ENCODE results near the gene SYNGAP1. TPM values are rescaled to one million over a fixed set of nuclear protein-coding genes. Genes with fewer than 3 reads are reported as not detected.
"Not testable (repeated sequence)": the region's sequence is repeated elsewhere in the genome, so short reads cannot be mapped to it uniquely, and the experiment has no call there.

Gene SYNGAP1
- total RNA-seq, 4 donors from 2014 or later: 13.5 to 30.4 (median 14.0) TPM

DNA sequence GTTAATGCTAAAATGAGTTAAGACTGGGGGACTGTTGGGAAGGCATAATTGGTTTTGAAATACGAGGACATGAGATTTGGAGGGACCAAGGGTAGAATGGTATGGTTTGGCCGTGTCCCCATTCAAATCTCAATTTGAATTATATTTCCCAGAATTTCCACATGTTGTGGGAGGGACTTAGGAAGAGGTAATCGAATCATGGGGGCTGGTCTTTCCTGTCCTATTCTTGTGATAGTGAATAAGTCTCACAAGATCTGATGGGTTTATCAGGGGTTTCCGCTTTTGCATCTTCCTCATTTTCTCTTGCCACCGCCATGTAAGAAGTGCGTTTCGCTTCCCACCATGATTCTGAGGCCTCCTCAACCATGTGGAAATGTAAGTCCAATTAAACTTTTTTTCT, 47.2 kb downstream of the SYNGAP1 start:
- no peaks in the 10 kb centered on the region for H3K36me3 ChIP-seq
- no peaks in the 10 kb centered on the region for H3K9me3 ChIP-seq
- H3K27me3 ChIP-seq: no peaks in the 10 kb centered on the region
- no peak overlapping the region for H3K4me3 ChIP-seq
- no peak overlapping the region for H3K27ac ChIP-seq
- DNase-seq (ENCODE audit: low spot score in 2 of 2): no peak
- no peaks in the 10 kb centered on the region for H3K4me1 ChIP-seq
- TF ChIP-seq CTCF (IDR thresholded peaks at IDR 0.05) (no peak), POLR2AphosphoS5 (IDR thresholded peaks at IDR 0.05) (no peak), EP300 (IDR thresholded peaks at IDR 0.05) (no peak), POLR2A (IDR thresholded peaks at IDR 0.05) (no peak)
- 81% methylated on average over 7 of the region's 7 CpGs for WGBS

DNA sequence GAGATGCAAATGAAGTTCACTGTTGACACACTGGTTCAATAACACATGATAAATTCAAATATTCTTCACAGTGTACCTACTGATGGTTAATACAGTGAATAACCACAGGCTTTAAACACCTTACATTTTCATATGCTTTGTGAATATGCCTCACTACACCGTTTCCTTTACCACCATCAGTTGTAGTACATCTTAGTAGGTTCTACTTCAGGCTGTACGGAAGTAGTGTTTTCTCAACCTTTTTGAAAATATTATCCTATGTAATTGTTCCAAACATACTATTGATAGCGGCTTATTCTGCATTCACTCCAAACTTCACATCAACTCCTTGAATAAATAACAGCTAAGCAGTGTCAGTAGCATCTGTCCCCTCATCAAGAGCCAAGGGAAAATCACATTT, 49.8 kb downstream of the SYNGAP1 start:
- no peak for DNase-seq (ENCODE audit: low spot score in 2 of 2)
- Histone ChIP-seq H3K27me3 (no peaks in the 10 kb centered on the region), H3K36me3 (no peaks in the 10 kb centered on the region), H3K27ac (no peak overlapping the region), H3K4me1 (no peaks in the 10 kb centered on the region), H3K4me3 (no peak overlapping the region), H3K9me3 (no peaks in the 10 kb centered on the region)
- no peak for TF ChIP-seq EP300 (IDR thresholded peaks at IDR 0.05)
- no peak for TF ChIP-seq POLR2A (IDR thresholded peaks at IDR 0.05)
- TF ChIP-seq POLR2AphosphoS5 (IDR thresholded peaks at IDR 0.05): no peak
- TF ChIP-seq CTCF (IDR thresholded peaks at IDR 0.05): no peak
- WGBS: 81% methylated on average over 3 of the region's 3 CpGs

DNA sequence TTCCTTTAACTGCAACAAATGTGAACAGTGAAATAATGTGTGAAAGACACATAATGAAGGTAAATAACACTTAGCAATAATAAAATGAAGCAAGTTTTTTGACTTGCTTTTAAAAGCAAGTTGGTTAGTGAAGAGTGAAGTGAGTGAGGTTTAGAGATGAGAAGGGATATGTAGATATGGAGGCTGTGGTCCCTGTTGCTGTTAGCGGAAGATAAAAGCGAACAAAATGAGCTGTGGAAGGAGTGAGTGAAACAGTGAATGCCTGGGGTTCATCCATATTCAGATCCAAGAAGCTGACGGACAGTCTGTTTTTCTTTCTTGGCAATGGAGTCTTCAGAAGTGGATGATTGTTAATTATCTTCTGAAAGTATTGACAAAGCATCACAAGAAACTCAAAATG, 58.0 kb downstream of the SYNGAP1 start:
- Histone ChIP-seq H3K4me1 (no peaks in the 10 kb centered on the region), H3K9me3 (no peaks in the 10 kb centered on the region), H3K4me3 (no peak overlapping the region), H3K36me3 (no peaks in the 10 kb centered on the region), H3K27ac (no peak overlapping the region), H3K27me3 (no peaks in the 10 kb centered on the region)
- TF ChIP-seq EP300 (IDR thresholded peaks at IDR 0.05) (no peak), CTCF (IDR thresholded peaks at IDR 0.05) (no peak), POLR2AphosphoS5 (IDR thresholded peaks at IDR 0.05) (no peak), POLR2A (IDR thresholded peaks at IDR 0.05) (no peak)
- WGBS: 84% methylated on average over 3 of the region's 3 CpGs
- DNase-seq (ENCODE audit: low spot score in 2 of 2): no peak

DNA sequence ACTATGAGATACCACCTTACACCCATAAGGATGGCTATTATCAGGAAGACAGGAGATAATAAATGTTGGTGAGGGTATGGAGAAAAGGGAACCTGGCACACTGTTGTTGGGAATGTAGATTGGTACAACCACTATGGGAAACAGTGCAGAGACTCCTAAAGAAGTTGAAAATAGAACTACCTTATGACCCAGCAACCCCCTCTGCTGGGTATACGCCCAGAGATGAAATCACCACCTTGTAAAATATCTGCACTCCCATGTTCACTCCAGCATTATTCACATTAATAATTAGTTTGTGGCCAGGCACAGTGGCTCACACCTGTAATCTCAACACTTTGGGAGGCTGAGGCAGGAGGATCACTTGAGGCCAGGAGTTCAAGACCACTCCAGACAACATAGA, 61.3 kb downstream of the SYNGAP1 start:
- H3K4me3 ChIP-seq: no peak overlapping the region
- no peaks in the 10 kb centered on the region for H3K4me1 ChIP-seq
- H3K27ac ChIP-seq: no peak overlapping the region
- TF ChIP-seq POLR2A (IDR thresholded peaks at IDR 0.05): no peak
- no peak for TF ChIP-seq CTCF (IDR thresholded peaks at IDR 0.05)
- no peak for TF ChIP-seq POLR2AphosphoS5 (IDR thresholded peaks at IDR 0.05)
- TF ChIP-seq EP300 (IDR thresholded peaks at IDR 0.05): no peak
- H3K9me3 ChIP-seq: no peaks in the 10 kb centered on the region
- 77% methylated on average over 1 of the region's 1 CpG for WGBS
- no peak for DNase-seq (ENCODE audit: low spot score in 2 of 2)
- H3K27me3 ChIP-seq: no peaks in the 10 kb centered on the region
- H3K36me3 ChIP-seq: no peaks in the 10 kb centered on the region

GRCh38 chr6:33482620-33483019, 62.8 kb downstream of the SYNGAP1 start:
- not testable (repeated sequence) for H3K36me3 ChIP-seq; H3K4me3 ChIP-seq; H3K27ac ChIP-seq; DNase-seq (ENCODE audit: low spot score in 2 of 2); H3K27me3 ChIP-seq; H3K9me3 ChIP-seq; H3K4me1 ChIP-seq
- WGBS: 91% methylated on average over 5 of the region's 5 CpGs

- TF ChIP-seq POLR2A (IDR thresholded peaks at IDR 0.05) (no peak), EP300 (IDR thresholded peaks at IDR 0.05) (no peak), POLR2AphosphoS5 (IDR thresholded peaks at IDR 0.05) (no peak), CTCF (IDR thresholded peaks at IDR 0.05) (no peak)
- no peaks in the 10 kb centered on the region for H3K4me1 ChIP-seq
- DNase-seq (ENCODE audit: low spot score in 2 of 2): no peak
- H3K36me3 ChIP-seq: no peaks in the 10 kb centered on the region
- H3K27me3 ChIP-seq: peaks cover 3% of the 10 kb centered on the region
- H3K4me3 ChIP-seq: no peak overlapping the region
- H3K27ac ChIP-seq: no peak overlapping the region
- 75% methylated on average over 3 of the region's 3 CpGs for WGBS
- no peaks in the 10 kb centered on the region for H3K9me3 ChIP-seq
These were observed 63.8 kb downstream of the SYNGAP1 start for GRCh38 chr6:33483678-33484077.

DNA sequence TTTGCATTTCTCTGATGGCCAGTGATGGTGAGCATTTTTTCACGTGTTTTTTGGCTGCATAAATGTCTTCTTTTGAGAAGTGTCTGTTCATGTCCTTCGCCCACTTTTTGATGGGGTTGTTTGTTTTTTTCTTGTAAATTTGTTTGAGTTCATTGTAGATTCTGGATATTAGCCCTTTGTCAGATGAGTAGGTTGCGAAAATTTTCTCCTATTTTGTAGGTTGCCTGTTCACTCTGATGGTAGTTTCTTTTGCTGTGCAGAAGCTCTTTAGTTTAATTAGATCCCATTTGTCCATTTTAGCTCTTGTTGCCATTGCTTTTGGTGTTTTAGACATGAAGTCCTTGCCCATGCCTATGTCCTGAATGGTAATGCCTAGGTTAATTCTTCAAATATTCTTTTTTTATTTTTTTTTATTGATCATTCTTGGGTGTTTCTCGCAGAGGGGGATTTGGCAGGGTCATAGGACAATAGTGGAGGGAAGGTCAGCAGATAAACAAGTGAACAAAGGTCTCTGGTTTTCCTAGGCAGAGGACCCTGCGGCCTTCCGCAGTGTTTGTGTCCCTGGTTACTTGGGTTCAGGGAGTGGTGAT, 64.9 kb downstream of the SYNGAP1 start:
- not testable (repeated sequence) for H3K36me3 ChIP-seq; H3K27me3 ChIP-seq; DNase-seq (ENCODE audit: low spot score in 2 of 2); H3K9me3 ChIP-seq; H3K4me1 ChIP-seq; H3K4me3 ChIP-seq; H3K27ac ChIP-seq
- WGBS: 92% methylated on average over 3 of the region's 6 CpGs

DNA sequence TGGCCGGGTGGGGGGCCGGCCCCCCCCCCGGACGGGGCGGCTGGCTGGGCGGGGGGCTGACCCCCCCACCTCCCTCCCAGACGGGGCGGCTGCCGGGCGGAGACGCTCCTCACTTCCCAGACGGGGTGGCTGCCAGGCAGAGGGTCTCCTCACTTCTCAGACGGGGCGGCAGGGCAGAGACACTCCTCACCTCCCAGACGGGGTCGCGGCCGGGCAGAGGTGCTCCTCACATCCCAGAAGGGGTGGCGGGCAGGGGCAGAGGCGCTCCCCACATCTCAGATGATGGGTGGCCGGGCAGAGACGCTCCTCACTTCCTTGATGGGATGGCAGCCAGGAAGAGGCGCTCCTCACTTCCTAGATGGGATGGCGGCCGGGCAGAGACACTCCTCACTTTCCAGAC, 65.8 kb downstream of the SYNGAP1 start:
- not testable (repeated sequence) for H3K4me1 ChIP-seq; H3K9me3 ChIP-seq; H3K4me3 ChIP-seq; H3K27ac ChIP-seq; H3K36me3 ChIP-seq; DNase-seq (ENCODE audit: low spot score in 2 of 2); H3K27me3 ChIP-seq
- WGBS: 100% methylated on average over 1 of the region's 25 CpGs
